Ovary (tissue), 10 donors: Measurements from ENCODE around the gene UGT3A1. TPM values are rescaled to one million over a fixed set of nuclear protein-coding genes. Genes with fewer than 3 reads are reported as not detected.
"Not testable (repeated sequence)": the region's sequence is repeated elsewhere in the genome, so short reads cannot be mapped to it uniquely, and the experiment has no call there.

Source experiments
- DNase-seq, 5 donors: peaks; one replicate each; pipeline ENCODE4 v3.0.0-alpha.2; 2019 to 2020
- H3K27ac ChIP-seq, 2 donors: fragments of 200-600 bp; one replicate each; pipeline versions ENCODE4 v1.5.1 to v1.8.0; 2019 to 2022
- H3K27me3 ChIP-seq: fragments of 200-600 bp; one replicate; pipeline ENCODE4 v1.8.0; 2022
- H3K36me3 ChIP-seq: fragments of 200-600 bp; sonication (generic); one replicate; pipeline ENCODE4 v1.5.1; 2019
- H3K4me1 ChIP-seq: one replicate; pipeline ENCODE4 v1.8.1; 2013; ENCODE audit warnings: mild to moderate bottlenecking, moderate library complexity; ENCODE audit not compliant: insufficient read depth
- H3K4me3 ChIP-seq: fragments of 200-600 bp; sonication (generic); one replicate; pipeline ENCODE4 v1.5.1; 2017
- H3K9me3 ChIP-seq, 2 donors: fragments of 200-600 bp in 1 of 2; sonication (generic) in 1 of 2; one replicate each; pipeline versions ENCODE4 v1.5.1 to v1.8.1; 2013 to 2019; ENCODE audit warnings: mild to moderate bottlenecking in 1 of 2, moderate library complexity in 1 of 2
- EP300 ChIP-seq: sonication (generic); formaldehyde crosslinking; IDR thresholded peaks from one replicate; pipeline ENCODE4 v1.6.1; 2017; ENCODE audit warnings: antibody characterized with exemption
- POLR2A ChIP-seq: fragments of 450-650 bp; IDR thresholded peaks from one replicate; pipeline ENCODE4 v1.6.1; 2017; ENCODE audit warnings: antibody characterized with exemption, mild to moderate bottlenecking, moderate library complexity
- WGBS, 3 donors: extraction: QIAGEN DNeasy Blood & Tissue Kit in 1 of 3; methylation state at CpG; one replicate each; pipeline versions ENCODE4 v1.1.5 to v1.1.7; 2013 to 2017; 5-methylcytosine and 5-hydroxymethylcytosine counted together
- intact Hi-C, 4 donors: fragments of 100-400 bp; cut with DNase I; formaldehyde crosslinking; loops; one replicate each; pipeline versions ENCODE4 v1.11.0 to v1.15.1; 2022 to 2023
- long read RNA-seq, 3 donors: library from polyadenylated mRNA in 2 of 3; unstranded in 2 of 3; transcript quantifications; one replicate each; pipeline ENCODE4 v2.0.0 and lab custom pipeline, GENCODE V29; 2021 to 2026
- polyA plus RNA-seq, 2 donors: library from polyadenylated mRNA; stranded (reverse); fragments of 200-250 nt in 1 of 2; fragments of 350-450 nt in 1 of 2; fragmentation: Illumina TruSeq in 1 of 2; extraction: RNeasy Lipid Tissue Mini Kit (QIAGEN cat#74804) in 1 of 2; gene quantifications; one replicate each; pipeline ENCODE4 v1.2.3, GENCODE V29; 2013 to 2014
- total RNA-seq, 7 donors: library from RNA; depleted of rRNA in 2 of 7; stranded (reverse); fragments of >200 nt in 2 of 7; fragmentation: NEBNext Ultra II Directional in 3 of 7; extraction: Animal tissue kit (Norgen Biotek cat#: 25700) in 3 of 7; gene quantifications; one replicate each; pipeline versions ENCODE4 v1.1.0 to v1.2.4, GENCODE V29; 2016 to 2023
- TF ChIP-seq, protein P1 (sequence below), 3 donors: fragments of 450-650 bp in 2 of 3; fragments of 200-600 bp in 1 of 3; IDR thresholded peaks; one replicate each; pipeline versions ENCODE4 v1.5.1 to v1.8.0; 2016 to 2022; ENCODE audit warnings: antibody characterized with exemption in 3 of 3, mild to moderate bottlenecking in 1 of 3
- donor health status: DM: no; HTN: no; CAD: no; lungs with moderate emphysema.
- donor health status: DM: no; HTN: no; CAD: no.
- donor health status: Bipolar disorder and iron deficiency.
- donor health status: DM: yes; HTN: yes; CAD: no.
- donor health status: DM: no; HTN: no; CAD: no.
- donor health status: DM: yes; HTN: yes; CAD: no.

Gene UGT3A1, protein sequence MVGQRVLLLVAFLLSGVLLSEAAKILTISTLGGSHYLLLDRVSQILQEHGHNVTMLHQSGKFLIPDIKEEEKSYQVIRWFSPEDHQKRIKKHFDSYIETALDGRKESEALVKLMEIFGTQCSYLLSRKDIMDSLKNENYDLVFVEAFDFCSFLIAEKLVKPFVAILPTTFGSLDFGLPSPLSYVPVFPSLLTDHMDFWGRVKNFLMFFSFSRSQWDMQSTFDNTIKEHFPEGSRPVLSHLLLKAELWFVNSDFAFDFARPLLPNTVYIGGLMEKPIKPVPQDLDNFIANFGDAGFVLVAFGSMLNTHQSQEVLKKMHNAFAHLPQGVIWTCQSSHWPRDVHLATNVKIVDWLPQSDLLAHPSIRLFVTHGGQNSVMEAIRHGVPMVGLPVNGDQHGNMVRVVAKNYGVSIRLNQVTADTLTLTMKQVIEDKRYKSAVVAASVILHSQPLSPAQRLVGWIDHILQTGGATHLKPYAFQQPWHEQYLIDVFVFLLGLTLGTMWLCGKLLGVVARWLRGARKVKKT
- total RNA-seq (not detected), polyA plus RNA-seq (not detected)
- long read RNA-seq, donor 1 = 0 reads
- long read RNA-seq, donor 2 = 0 reads
- long read RNA-seq, donor 3 = 0 reads

DNA sequence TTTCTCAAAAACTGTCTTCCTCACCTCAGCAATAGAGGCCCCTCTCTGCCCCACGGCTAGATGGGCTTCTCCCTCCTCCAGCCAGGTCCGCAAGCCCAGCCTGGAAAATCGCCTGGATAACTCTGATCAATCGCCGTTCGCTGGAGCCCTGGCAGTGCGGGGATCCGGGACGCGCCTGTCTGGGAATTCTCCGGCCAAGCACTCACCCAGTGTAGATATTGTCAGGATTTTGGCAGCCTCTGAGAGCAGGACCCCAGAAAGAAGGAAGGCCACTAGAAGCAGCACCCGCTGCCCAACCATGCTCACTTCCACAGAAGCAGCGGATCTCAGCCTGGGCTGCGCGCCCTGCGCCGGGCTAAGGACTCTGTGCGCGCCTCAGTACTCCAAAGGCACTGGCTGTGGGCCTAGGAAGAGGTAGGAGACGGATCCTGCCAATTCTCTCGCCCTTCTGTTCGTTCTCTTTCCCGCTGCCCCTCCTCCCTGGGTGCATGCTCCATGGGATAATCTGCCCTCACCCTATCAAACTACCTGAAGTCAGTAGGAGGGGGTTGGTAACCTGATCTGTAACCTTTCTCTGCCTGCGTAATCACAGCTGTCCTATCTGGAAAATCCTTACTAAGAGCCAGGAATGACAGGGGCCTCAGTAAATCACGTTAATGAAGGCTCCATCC lies at the start of gene UGT3A1:
Gene UGT3A1 (minus strand): TSS at position 450 of the 671 bp plus-strand sequence. CDS start 150 bp downstream, at position 300.
- H3K27ac ChIP-seq = no peak within 1 kb of the TSS
- no peaks in the 10 kb centered on the region for H3K4me1 ChIP-seq

DNA sequence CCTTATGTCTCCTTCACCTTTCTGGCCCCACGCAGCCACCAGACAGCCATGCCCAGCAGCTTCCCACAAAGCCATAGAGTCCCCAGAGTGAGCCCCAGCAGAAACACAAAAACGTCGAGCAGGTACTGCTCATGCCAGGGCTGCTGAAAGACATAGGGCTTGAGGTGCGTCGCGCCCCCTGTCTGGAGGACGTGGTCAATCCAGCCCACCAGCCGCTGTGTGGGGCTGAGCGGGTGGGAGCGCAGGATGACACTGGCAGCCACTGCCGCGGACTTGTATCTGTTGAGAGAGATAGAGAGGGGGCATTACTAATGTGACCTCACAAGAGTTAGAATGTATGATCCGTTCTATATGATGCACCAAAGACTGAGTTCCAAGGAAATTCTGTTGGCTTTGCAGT lies 44.5 kb upstream of the UGT3A1 start:
- Histone ChIP-seq H3K4me1 (no peaks in the 10 kb centered on the region), H3K4me3 (no peak overlapping the region), H3K36me3 (no peaks in the 10 kb centered on the region), H3K27ac (no peak overlapping the region), H3K27me3 (no peaks in the 10 kb centered on the region), H3K9me3 (no peaks in the 10 kb centered on the region)
- DNase-seq = no peak
- no peak for TF ChIP-seq EP300
- TF ChIP-seq, protein P1, sequence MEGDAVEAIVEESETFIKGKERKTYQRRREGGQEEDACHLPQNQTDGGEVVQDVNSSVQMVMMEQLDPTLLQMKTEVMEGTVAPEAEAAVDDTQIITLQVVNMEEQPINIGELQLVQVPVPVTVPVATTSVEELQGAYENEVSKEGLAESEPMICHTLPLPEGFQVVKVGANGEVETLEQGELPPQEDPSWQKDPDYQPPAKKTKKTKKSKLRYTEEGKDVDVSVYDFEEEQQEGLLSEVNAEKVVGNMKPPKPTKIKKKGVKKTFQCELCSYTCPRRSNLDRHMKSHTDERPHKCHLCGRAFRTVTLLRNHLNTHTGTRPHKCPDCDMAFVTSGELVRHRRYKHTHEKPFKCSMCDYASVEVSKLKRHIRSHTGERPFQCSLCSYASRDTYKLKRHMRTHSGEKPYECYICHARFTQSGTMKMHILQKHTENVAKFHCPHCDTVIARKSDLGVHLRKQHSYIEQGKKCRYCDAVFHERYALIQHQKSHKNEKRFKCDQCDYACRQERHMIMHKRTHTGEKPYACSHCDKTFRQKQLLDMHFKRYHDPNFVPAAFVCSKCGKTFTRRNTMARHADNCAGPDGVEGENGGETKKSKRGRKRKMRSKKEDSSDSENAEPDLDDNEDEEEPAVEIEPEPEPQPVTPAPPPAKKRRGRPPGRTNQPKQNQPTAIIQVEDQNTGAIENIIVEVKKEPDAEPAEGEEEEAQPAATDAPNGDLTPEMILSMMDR (IDR thresholded peaks at IDR 0.05) = no peak
- no peak for TF ChIP-seq POLR2A
- intact Hi-C loops = no loop called here
- WGBS, 3 donors = 87 to 91% (median 90%) methylated on average over 13 of the region's 13 CpGs

More for the DNA sequence above, at the start of gene UGT3A1:
- H3K27me3 ChIP-seq = no peaks in the 10 kb centered on the region
- DNase-seq = no peak
- TF ChIP-seq POLR2A = no peak
- TF ChIP-seq, protein P1 (IDR thresholded peaks at IDR 0.05) = no peak
- TF ChIP-seq EP300 = no peak
- no peaks in the 10 kb centered on the region for H3K9me3 ChIP-seq
- intact Hi-C loops = no loop called here
- H3K36me3 ChIP-seq = no peaks in the 10 kb centered on the region
- 3 to 6% (median 3%) methylated on average over 25 of the region's 25 CpGs for WGBS, 3 donors
- H3K4me3 ChIP-seq = no peak within 1 kb of the TSS

DNA sequence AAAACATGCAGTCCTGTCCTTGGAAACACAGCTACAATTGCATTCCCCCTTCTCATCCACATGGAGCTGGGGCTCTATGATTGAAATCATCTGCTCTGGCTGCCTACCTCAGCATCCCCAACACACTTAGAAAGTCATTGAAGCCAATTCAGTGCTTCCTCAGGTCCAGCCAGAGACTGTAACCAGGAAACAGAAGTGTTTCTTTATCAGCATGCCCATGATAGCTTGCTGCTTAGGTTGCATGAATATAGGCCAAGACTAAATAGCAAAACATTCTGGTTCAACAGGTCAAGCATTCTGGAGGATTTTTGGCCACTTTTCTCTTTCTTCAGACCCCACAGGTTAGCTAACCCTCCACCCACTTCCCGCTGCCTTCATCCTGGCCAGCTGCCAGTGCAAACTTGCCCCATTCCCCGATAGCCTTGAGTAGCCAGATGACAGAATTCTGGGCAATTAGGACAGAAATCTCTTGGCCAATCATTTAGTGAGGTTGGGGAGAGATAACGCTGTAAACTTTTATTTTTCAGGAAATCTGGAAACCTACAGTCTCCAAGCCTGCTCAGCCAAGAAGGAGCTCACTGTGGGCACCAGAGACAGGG lies 43.4 kb upstream of the UGT3A1 start:
- H3K9me3 ChIP-seq, H3K4me3 ChIP-seq, H3K27me3 ChIP-seq, DNase-seq, H3K4me1 ChIP-seq, intact Hi-C loops, H3K36me3 ChIP-seq, H3K27ac ChIP-seq: not testable (repeated sequence)
- 25 to 38% (median 34%) methylated on average over 3 of the region's 3 CpGs for WGBS, 3 donors

DNA sequence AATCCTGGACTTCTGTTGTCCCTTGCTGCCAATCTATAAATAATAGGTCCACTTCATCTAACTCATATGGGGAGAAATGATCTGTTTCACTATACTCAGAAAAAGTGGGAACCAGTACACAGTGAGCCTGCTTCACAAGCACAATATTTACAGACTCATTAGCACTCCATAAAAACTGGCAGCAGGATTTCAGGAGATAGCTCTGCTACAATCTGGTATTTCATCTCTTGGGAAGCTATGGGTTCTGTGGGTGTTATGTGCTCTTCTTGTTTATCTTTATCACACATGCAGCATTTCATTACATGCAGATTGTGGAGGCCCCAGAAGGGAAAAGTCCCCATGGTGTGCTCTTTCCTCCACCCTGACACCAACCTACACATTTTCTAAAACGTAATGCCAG lies 42.3 kb upstream of the UGT3A1 start:
- Histone ChIP-seq H3K4me1 (no peaks in the 10 kb centered on the region), H3K9me3 (no peaks in the 10 kb centered on the region), H3K4me3 (no peak overlapping the region), H3K27ac (no peak overlapping the region), H3K36me3 (no peaks in the 10 kb centered on the region), H3K27me3 (no peaks in the 10 kb centered on the region)
- intact Hi-C loops = no loop called here
- TF ChIP-seq EP300 = no peak
- TF ChIP-seq POLR2A = no peak
- TF ChIP-seq, protein P1 (IDR thresholded peaks at IDR 0.05) = no peak
- 76 to 86% (median 79%) methylated on average over 1 of the region's 1 CpG for WGBS, 3 donors
- DNase-seq = no peak
